GM12878 (cell line): ENCODE results near the gene RADIL. TPM values are rescaled to one million over a fixed set of nuclear protein-coding genes. Genes with fewer than 3 reads are reported as not detected.

Source experiments
- ATAC-seq: fragments of 200-7000 bp; cut with Tn5 transposase; 3 replicates; pipeline ENCODE4 v1.9.1; 2020; ENCODE audit warnings: mild to moderate bottlenecking, moderate library complexity
- BruUV-seq: library from RNA; stranded (reverse); fragments of 400-500 nt; replicated peaks from 2 replicates; lab custom pipeline; 2021; lab: Mats Ljungman, UMichigan
- CTCF ChIA-PET: fragments of 300-600 bp; sonication (Branson Sonifier 250); formaldehyde crosslinking; extraction: SDS; loops from one replicate; lab custom pipeline; 2021; ENCODE audit warnings: inconsistent platforms; lab: Yijun Ruan, JAX
- POLR2A ChIA-PET: fragments of 350-600 bp; formaldehyde crosslinking; extraction: SDS; loops from one replicate; lab custom pipeline; 2021; ENCODE audit warnings: inconsistent platforms; lab: Charles Lee
- RAD21 ChIA-PET: fragments of 300-600 bp; sonication (Branson Sonifier 250); formaldehyde crosslinking; loops from one replicate; lab custom pipeline; 2023; ENCODE audit warnings: antibody characterized with exemption; ENCODE audit not compliant: unreplicated experiment; lab: Charles Lee
- SMC1A ChIA-PET: fragments of 300-600 bp; sonication (Branson Sonifier 250); formaldehyde crosslinking; loops from one replicate; lab custom pipeline; 2023; ENCODE audit not compliant: unreplicated experiment, uncharacterized antibody; lab: Charles Lee
- DNase-seq: peaks from one replicate; pipeline ENCODE4 v3.0.0-alpha.2; 2011; ENCODE audit warnings: low read depth, low spot score
- FAIRE-seq: peaks from 3 replicates; lab custom pipeline; 2011; peaks lifted over from hg19 to GRCh38; lab: Jason Lieb, UNC
- H2AFZ ChIP-seq: 2 replicates; pipeline ENCODE4 v1.6.0; 2011; ENCODE audit warnings: low read depth, low read length, control low read depth; ENCODE audit not compliant: control insufficient read depth
- H3K27ac ChIP-seq: 2 replicates; pipeline ENCODE4 v1.5.1; 2011; ENCODE audit warnings: control low read depth; ENCODE audit not compliant: control insufficient read depth, insufficient read depth
- H3K27me3 ChIP-seq, 2 experiments: replicated peaks in 1 of 2; 2 replicates each; pipeline versions ENCODE4 v1.6.0 to v1.6.1; 2011; ENCODE audit warnings: low read length in 1 of 2; ENCODE audit not compliant: control insufficient read depth in 2 of 2, insufficient read depth in 2 of 2
- H3K36me3 ChIP-seq, 2 experiments: 2 replicates each; pipeline ENCODE4 v1.5.1; 2011; ENCODE audit warnings: low read length in 1 of 2; ENCODE audit not compliant: control insufficient read depth in 2 of 2, insufficient read depth in 2 of 2
- H3K4me1 ChIP-seq: 2 replicates; pipeline ENCODE4 v1.6.1; 2011; ENCODE audit warnings: mild to moderate bottlenecking, low read length, moderate library complexity, mixed read lengths; ENCODE audit not compliant: control insufficient read depth, insufficient read depth
- H3K4me2 ChIP-seq: 2 replicates; pipeline ENCODE4 v1.6.0; 2011; ENCODE audit warnings: control low read depth; ENCODE audit not compliant: control insufficient read depth, insufficient read depth
- H3K4me3 ChIP-seq: fragments of 200-600 bp; sonication (generic); 2 replicates; pipeline ENCODE4 v1.5.1; 2016
- H3K79me2 ChIP-seq: 2 replicates; pipeline ENCODE4 v1.6.0; 2011; ENCODE audit warnings: low read length; ENCODE audit not compliant: control insufficient read depth, insufficient read depth
- H3K9ac ChIP-seq: 2 replicates; pipeline ENCODE4 v1.8.0; 2011; ENCODE audit warnings: low read length, control low read depth, mixed read lengths; ENCODE audit not compliant: control insufficient read depth, insufficient read depth
- H3K9me3 ChIP-seq: replicated peaks from 3 replicates; pipeline ENCODE4 v1.5.1; 2011; ENCODE audit warnings: mild to moderate bottlenecking, low read length; ENCODE audit not compliant: control insufficient read depth, insufficient read depth
- H4K20me1 ChIP-seq: 2 replicates; pipeline ENCODE4 v1.6.0; 2011; ENCODE audit not compliant: control insufficient read depth, insufficient read depth
- ATF7 ChIP-seq: fragments of 450-650 bp; IDR thresholded peaks from 2 replicates; pipeline ENCODE4 v1.6.1; 2016; ENCODE audit warnings: low read depth, mild to moderate bottlenecking
- GABPA ChIP-seq: IDR thresholded peaks from 2 replicates; pipeline ENCODE4 v1.6.1; 2014; ENCODE audit warnings: antibody characterized with exemption, low read depth, mild to moderate bottlenecking, inconsistent platforms
- HDAC6 ChIP-seq: fragments of 200-600 bp; sonication (generic); IDR thresholded peaks from one replicate; pipeline ENCODE4 v1.8.0; 2017; ENCODE audit warnings: antibody characterized with exemption; ENCODE audit not compliant: unreplicated experiment
- JUNB ChIP-seq: IDR thresholded peaks from 2 replicates; pipeline ENCODE4 v1.6.1; 2016; ENCODE audit warnings: antibody characterized with exemption, mild to moderate bottlenecking
- LARP7 ChIP-seq: fragments of 450-650 bp; IDR thresholded peaks from 2 replicates; pipeline ENCODE4 v1.6.1; 2017; ENCODE audit warnings: mild to moderate bottlenecking
- POLR2AphosphoS2 ChIP-seq: IDR thresholded peaks from 2 replicates; pipeline ENCODE4 v1.6.1; 2011; ENCODE audit warnings: low read depth, mild to moderate bottlenecking, low read length, improper control_type of control experiment, moderate library complexity
- POLR2AphosphoS5 ChIP-seq: IDR thresholded peaks from 2 replicates; pipeline ENCODE4 v1.6.1; 2011; ENCODE audit warnings: mild to moderate bottlenecking, low read length, inconsistent platforms
- RB1 ChIP-seq: fragments of 450-650 bp; formaldehyde crosslinking; IDR thresholded peaks from 2 replicates; pipeline ENCODE4 v1.6.1; 2017; ENCODE audit warnings: mild to moderate bottlenecking, borderline replicate concordance
- SMAD5 ChIP-seq: IDR thresholded peaks from 2 replicates; pipeline ENCODE4 v1.6.1; 2016; ENCODE audit warnings: antibody characterized with exemption, low read depth
- ZSCAN29 ChIP-seq: fragments of 450-650 bp; IDR thresholded peaks from 2 replicates; pipeline ENCODE4 v1.6.1; 2017; ENCODE audit warnings: mild to moderate bottlenecking, moderate library complexity
- WGBS: methylation state at CpG from one replicate; pipeline ENCODE4 v1.1.6; 2016; ENCODE audit warnings: low lambda C conversion rate; ENCODE audit not compliant: insufficient replicate concordance, insufficient coverage; ENCODE audit errors: missing lambda C conversion rate; 5-methylcytosine and 5-hydroxymethylcytosine counted together
- in situ Hi-C: fragments of 300-500 bp; cut with MboI; formaldehyde crosslinking; loops from 9 replicates; pipeline ENCODE4 v1.14.3; 2018; ENCODE audit warnings: mixed read lengths
- intact Hi-C: fragments of 100-400 bp; cut with micrococcal nuclease; formaldehyde crosslinking; loops from one replicate; pipeline ENCODE4 v1.14.2; 2022; ENCODE audit not compliant: unreplicated experiment
- polyA plus RNA-seq, 11 experiments: library from polyadenylated mRNA; depleted of rRNA in 4 of 11; unstranded in 6 of 11; stranded (reverse) in 5 of 11; fragments of >200 nt; fragmentation: Nextera tagmentation in 4 of 11; fragmentation: Illumina TruSeq in 1 of 11; extraction: Ambion mirVana in 4 of 11; extraction: Trizol in 1 of 11; gene quantifications; 1 replicate in 1 of 11; 2 replicates in 10 of 11; pipeline versions ENCODE4 v1.2.1 to v1.2.3, GENCODE V29; 2011 to 2016; ENCODE audit warnings: inconsistent platforms in 2 of 11, missing spikeins in 2 of 11, low read depth in 1 of 11
- total RNA-seq, 4 experiments: library from RNA; depleted of rRNA in 3 of 4; stranded (reverse); fragments of >200 nt in 3 of 4; fragmentation: Illumina TruSeq in 1 of 4; extraction: Trizol in 1 of 4; gene quantifications; 2 replicates each; pipeline versions ENCODE4 v1.2.1 to v1.2.3, GENCODE V29; 2013 to 2021
- TF ChIP-seq, protein P1 (sequence below): fragments of 450-650 bp; IDR thresholded peaks from 2 replicates; pipeline ENCODE4 v1.6.1; 2016; ENCODE audit warnings: mild to moderate bottlenecking, moderate library complexity, borderline replicate concordance
- TF ChIP-seq, protein P2 (sequence below): fragments of 450-650 bp; IDR thresholded peaks from 2 replicates; pipeline ENCODE4 v1.6.1; 2018; ENCODE audit warnings: borderline replicate concordance, mild to moderate bottlenecking; ENCODE audit not compliant: partially characterized antibody
- TF ChIP-seq, protein P3 (sequence below): fragments of 450-650 bp; formaldehyde crosslinking; IDR thresholded peaks from 2 replicates; pipeline ENCODE4 v1.4.0; 2022; ENCODE audit warnings: mild to moderate bottlenecking, moderate library complexity

The RADIL gene
- total and polyA plus RNA-seq, 10 of the 15 experiments (the other 5 are each of a cell fraction or from before 2014, with no cell fraction given) = 0.05 to 0.06 TPM; not detected in 8

DNA sequence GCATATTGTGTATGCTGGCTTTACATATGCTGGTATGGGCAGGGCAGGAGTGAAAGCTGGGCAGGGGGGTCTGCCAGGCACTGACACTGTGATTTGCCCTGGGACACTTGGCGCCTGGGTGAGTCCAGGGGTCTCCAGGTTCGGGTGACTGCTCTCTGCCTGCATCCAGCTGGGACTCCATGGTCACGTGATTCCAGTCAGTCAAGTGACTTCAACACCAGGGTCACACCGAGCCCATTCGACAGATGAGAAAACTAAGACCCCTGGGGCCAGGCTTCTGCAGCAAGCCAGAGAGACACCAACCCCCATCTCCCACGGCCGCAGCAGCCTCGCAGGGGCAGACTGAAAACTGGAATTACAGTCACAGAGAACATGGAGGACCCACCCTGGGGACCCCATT lies 45.5 kb upstream of the RADIL start:
- no peak for ATAC-seq
- H4K20me1 ChIP-seq = no peaks in the 10 kb centered on the region

More for the DNA sequence above, 45.5 kb upstream of the RADIL start:
- ChIA-PET CTCF (no interaction called here), RAD21 (no interaction called here), POLR2A (no interaction called here)
- DNase-seq (no peak), FAIRE-seq (no peak)
- Histone ChIP-seq H3K27me3 (no peaks in the 10 kb centered on the region), H2AFZ (no peak overlapping the region), H3K4me3 (no peak overlapping the region), H3K4me2 (no peak overlapping the region), H3K9ac (no peak overlapping the region), H3K36me3 (no peaks in the 10 kb centered on the region), H3K79me2 (no peaks in the 10 kb centered on the region)
- intact Hi-C loops (no loop called here), in situ Hi-C loops (no loop called here)
- WGBS = 52% methylated on average over 8 of the region's 8 CpGs
- BruUV-seq = no TSS peak
- TF ChIP-seq SMAD5 (no peak), GABPA (no peak), JUNB (no peak), ATF7 (no peak), RB1 (no peak), HDAC6 (no peak), POLR2AphosphoS5 (no peak), ZSCAN29 (no peak), POLR2AphosphoS2 (no peak), LARP7 (no peak)
- TF ChIP-seq, protein P1, sequence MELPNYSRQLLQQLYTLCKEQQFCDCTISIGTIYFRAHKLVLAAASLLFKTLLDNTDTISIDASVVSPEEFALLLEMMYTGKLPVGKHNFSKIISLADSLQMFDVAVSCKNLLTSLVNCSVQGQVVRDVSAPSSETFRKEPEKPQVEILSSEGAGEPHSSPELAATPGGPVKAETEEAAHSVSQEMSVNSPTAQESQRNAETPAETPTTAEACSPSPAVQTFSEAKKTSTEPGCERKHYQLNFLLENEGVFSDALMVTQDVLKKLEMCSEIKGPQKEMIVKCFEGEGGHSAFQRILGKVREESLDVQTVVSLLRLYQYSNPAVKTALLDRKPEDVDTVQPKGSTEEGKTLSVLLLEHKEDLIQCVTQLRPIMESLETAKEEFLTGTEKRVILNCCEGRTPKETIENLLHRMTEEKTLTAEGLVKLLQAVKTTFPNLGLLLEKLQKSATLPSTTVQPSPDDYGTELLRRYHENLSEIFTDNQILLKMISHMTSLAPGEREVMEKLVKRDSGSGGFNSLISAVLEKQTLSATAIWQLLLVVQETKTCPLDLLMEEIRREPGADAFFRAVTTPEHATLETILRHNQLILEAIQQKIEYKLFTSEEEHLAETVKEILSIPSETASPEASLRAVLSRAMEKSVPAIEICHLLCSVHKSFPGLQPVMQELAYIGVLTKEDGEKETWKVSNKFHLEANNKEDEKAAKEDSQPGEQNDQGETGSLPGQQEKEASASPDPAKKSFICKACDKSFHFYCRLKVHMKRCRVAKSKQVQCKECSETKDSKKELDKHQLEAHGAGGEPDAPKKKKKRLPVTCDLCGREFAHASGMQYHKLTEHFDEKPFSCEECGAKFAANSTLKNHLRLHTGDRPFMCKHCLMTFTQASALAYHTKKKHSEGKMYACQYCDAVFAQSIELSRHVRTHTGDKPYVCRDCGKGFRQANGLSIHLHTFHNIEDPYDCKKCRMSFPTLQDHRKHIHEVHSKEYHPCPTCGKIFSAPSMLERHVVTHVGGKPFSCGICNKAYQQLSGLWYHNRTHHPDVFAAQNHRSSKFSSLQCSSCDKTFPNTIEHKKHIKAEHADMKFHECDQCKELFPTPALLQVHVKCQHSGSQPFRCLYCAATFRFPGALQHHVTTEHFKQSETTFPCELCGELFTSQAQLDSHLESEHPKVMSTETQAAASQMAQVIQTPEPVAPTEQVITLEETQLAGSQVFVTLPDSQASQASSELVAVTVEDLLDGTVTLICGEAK = no peak
- TF ChIP-seq, protein P2, sequence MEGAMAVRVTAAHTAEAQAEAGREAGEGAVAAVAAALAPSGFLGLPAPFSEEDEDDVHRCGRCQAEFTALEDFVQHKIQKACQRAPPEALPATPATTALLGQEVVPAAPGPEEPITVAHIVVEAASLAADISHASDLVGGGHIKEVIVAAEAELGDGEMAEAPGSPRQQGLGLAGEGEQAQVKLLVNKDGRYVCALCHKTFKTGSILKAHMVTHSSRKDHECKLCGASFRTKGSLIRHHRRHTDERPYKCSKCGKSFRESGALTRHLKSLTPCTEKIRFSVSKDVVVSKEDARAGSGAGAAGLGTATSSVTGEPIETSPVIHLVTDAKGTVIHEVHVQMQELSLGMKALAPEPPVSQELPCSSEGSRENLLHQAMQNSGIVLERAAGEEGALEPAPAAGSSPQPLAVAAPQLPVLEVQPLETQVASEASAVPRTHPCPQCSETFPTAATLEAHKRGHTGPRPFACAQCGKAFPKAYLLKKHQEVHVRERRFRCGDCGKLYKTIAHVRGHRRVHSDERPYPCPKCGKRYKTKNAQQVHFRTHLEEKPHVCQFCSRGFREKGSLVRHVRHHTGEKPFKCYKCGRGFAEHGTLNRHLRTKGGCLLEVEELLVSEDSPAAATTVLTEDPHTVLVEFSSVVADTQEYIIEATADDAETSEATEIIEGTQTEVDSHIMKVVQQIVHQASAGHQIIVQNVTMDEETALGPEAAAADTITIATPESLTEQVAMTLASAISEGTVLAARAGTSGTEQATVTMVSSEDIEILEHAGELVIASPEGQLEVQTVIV = no peak
- TF ChIP-seq, protein P3, sequence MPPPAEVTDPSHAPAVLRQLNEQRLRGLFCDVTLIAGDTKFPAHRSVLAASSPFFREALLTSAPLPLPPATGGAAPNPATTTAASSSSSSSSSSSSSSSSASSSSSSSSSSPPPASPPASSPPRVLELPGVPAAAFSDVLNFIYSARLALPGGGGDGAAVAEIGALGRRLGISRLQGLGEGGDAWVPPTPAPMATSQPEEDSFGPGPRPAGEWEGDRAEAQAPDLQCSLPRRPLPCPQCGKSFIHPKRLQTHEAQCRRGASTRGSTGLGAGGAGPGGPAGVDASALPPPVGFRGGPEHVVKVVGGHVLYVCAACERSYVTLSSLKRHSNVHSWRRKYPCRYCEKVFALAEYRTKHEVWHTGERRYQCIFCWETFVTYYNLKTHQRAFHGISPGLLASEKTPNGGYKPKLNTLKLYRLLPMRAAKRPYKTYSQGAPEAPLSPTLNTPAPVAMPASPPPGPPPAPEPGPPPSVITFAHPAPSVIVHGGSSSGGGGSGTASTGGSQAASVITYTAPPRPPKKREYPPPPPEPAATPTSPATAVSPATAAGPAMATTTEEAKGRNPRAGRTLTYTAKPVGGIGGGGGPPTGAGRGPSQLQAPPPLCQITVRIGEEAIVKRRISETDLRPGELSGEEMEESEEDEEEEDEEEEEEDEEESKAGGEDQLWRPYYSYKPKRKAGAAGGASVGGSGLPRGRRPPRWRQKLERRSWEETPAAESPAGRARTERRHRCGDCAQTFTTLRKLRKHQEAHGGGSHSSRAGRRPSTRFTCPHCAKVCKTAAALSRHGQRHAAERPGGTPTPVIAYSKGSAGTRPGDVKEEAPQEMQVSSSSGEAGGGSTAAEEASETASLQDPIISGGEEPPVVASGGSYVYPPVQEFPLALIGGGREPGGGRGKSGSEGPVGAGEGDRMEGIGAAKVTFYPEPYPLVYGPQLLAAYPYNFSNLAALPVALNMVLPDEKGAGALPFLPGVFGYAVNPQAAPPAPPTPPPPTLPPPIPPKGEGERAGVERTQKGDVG (CRISPR knock-in tag) = no peak
- TF ChIP-seq, all 136 proteins: peak for 0
- H3K4me1 ChIP-seq = no peaks in the 10 kb centered on the region
- SMC1A ChIA-PET = no interaction called here
- H3K9me3 ChIP-seq = no peaks in the 10 kb centered on the region
- H3K27ac ChIP-seq = no peak overlapping the region
